ENCODE data around the gene OPCML.

Gene OPCML

DNA sequence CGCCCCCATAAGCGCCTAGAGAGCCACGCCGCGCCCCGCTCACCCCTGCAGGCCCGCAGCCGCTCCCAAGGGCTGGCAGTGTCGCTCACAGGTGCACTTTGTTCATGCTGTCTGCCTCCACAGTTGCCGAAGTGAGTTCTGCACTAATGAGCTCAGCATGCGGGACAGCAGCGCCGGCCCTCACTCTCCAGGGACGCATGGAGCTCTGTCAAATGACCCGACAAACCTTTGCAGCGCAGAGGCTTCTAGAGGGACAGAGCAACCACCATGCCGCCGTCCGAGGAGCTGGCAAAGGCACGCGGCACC lies 170.7 kb downstream of the OPCML start:
- no peaks in the 10 kb centered on the region for H3K4me1 ChIP-seq (ENCODE audit: low read length)
- H3F3A ChIP-seq (ENCODE audit: insufficient read depth, low read length) = no peaks in the 10 kb centered on the region
- no peak overlapping the region for H3K4me2 ChIP-seq (ENCODE audit: low read depth, low read length)
- H4K20me1 ChIP-seq (ENCODE audit: insufficient read depth, low read length) = no peaks in the 10 kb centered on the region
- TF ChIP-seq EZH2 (optimal IDR thresholded peaks at IDR 0.05; ENCODE audit: low read depth, low read length) (no peak), CTCF (IDR thresholded peaks at IDR 0.05; ENCODE audit: low read length) (no peak), EZH2phosphoT487 (IDR thresholded peaks at IDR 0.05; ENCODE audit: low read length) (no peak)
- H2AFZ ChIP-seq (ENCODE audit: low read length) = no peak overlapping the region
- no peaks in the 10 kb centered on the region for H3K36me3 ChIP-seq (replicated peaks; ENCODE audit: insufficient read depth, low read length)
- H3K4me3 ChIP-seq (ENCODE audit: low read length) = no peak overlapping the region
- no peaks in the 10 kb centered on the region for H3K9me3 ChIP-seq (replicated peaks; ENCODE audit: insufficient read depth, low read length)
- no peak overlapping the region for H3K27ac ChIP-seq (ENCODE audit: low read length)
- H3K79me2 ChIP-seq (ENCODE audit: low read length) = no peaks in the 10 kb centered on the region
- H3K27me3 ChIP-seq (replicated peaks; ENCODE audit: insufficient read depth, low read length) = no peaks in the 10 kb centered on the region
- H3K9ac ChIP-seq (ENCODE audit: low read length) = no peak overlapping the region
- H3K9me2 ChIP-seq (replicated peaks; ENCODE audit: insufficient read depth, low read length) = no peaks in the 10 kb centered on the region
- no peak for DNase-seq

GRCh38 chr11:133360860-133361688 lies 171.2 kb downstream of the OPCML start:
- Histone ChIP-seq H3K9me3 (replicated peaks; ENCODE audit: insufficient read depth, low read length) (no peaks in the 10 kb centered on the region), H3K36me3 (replicated peaks; ENCODE audit: insufficient read depth, low read length) (no peaks in the 10 kb centered on the region), H4K20me1 (ENCODE audit: insufficient read depth, low read length) (no peaks in the 10 kb centered on the region), H3K27ac (ENCODE audit: low read length) (no peak overlapping the region), H3F3A (ENCODE audit: insufficient read depth, low read length) (no peaks in the 10 kb centered on the region), H3K27me3 (replicated peaks; ENCODE audit: insufficient read depth, low read length) (no peaks in the 10 kb centered on the region), H3K4me1 (ENCODE audit: low read length) (no peaks in the 10 kb centered on the region), H3K79me2 (ENCODE audit: low read length) (no peaks in the 10 kb centered on the region), H3K9ac (ENCODE audit: low read length) (no peak overlapping the region), H2AFZ (ENCODE audit: low read length) (no peak overlapping the region), H3K9me2 (replicated peaks; ENCODE audit: insufficient read depth, low read length) (no peaks in the 10 kb centered on the region), H3K4me3 (ENCODE audit: low read length) (no peak overlapping the region), H3K4me2 (ENCODE audit: low read depth, low read length) (no peak overlapping the region)
- DNase-seq = no peak
- TF ChIP-seq EZH2 (optimal IDR thresholded peaks at IDR 0.05; ENCODE audit: low read depth, low read length) (no peak), EZH2phosphoT487 (IDR thresholded peaks at IDR 0.05; ENCODE audit: low read length) (no peak), CTCF (IDR thresholded peaks at IDR 0.05; ENCODE audit: low read length) (no peak)

- no peak overlapping the region for H3K27ac ChIP-seq (ENCODE audit: low read length)
- no peak for DNase-seq
- H3K9me3 ChIP-seq (replicated peaks; ENCODE audit: insufficient read depth, low read length) = no peaks in the 10 kb centered on the region
- no peaks in the 10 kb centered on the region for H3K27me3 ChIP-seq (replicated peaks; ENCODE audit: insufficient read depth, low read length)
- H4K20me1 ChIP-seq (ENCODE audit: insufficient read depth, low read length) = no peaks in the 10 kb centered on the region
- no peak overlapping the region for H2AFZ ChIP-seq (ENCODE audit: low read length)
- no peak overlapping the region for H3K4me2 ChIP-seq (ENCODE audit: low read depth, low read length)
- H3K9me2 ChIP-seq (replicated peaks; ENCODE audit: insufficient read depth, low read length) = no peaks in the 10 kb centered on the region
- no peaks in the 10 kb centered on the region for H3K4me1 ChIP-seq (ENCODE audit: low read length)
- no peaks in the 10 kb centered on the region for H3F3A ChIP-seq (ENCODE audit: insufficient read depth, low read length)
- no peaks in the 10 kb centered on the region for H3K79me2 ChIP-seq (ENCODE audit: low read length)
- H3K4me3 ChIP-seq (ENCODE audit: low read length) = no peak overlapping the region
- TF ChIP-seq EZH2phosphoT487 (IDR thresholded peaks at IDR 0.05; ENCODE audit: low read length) = no peak
- no peak for TF ChIP-seq EZH2 (optimal IDR thresholded peaks at IDR 0.05; ENCODE audit: low read depth, low read length)
- TF ChIP-seq CTCF (IDR thresholded peaks at IDR 0.05; ENCODE audit: low read length) = no peak
- H3K36me3 ChIP-seq (replicated peaks; ENCODE audit: insufficient read depth, low read length) = no peaks in the 10 kb centered on the region
- H3K9ac ChIP-seq (ENCODE audit: low read length) = no peak overlapping the region
Measured at GRCh38 chr11:133355095-133355494, 177.2 kb downstream of the OPCML start.
